GM19455 (cell line): ENCODE data around the gene MTMR8.
A peak's percentile ranks its signal among the peaks of the same experiment; 100 is the strongest.
"Not testable (repeated sequence)": the region's sequence is repeated elsewhere in the genome, so short reads cannot be mapped to it uniquely, and the experiment has no call there.

Source experiments
- ATAC-seq: cut with Tn5 transposase; IDR thresholded peaks from one replicate; pipeline ENCODE4 v1.9.1; 2021; ENCODE audit not compliant: unreplicated experiment

Gene MTMR8

DNA sequence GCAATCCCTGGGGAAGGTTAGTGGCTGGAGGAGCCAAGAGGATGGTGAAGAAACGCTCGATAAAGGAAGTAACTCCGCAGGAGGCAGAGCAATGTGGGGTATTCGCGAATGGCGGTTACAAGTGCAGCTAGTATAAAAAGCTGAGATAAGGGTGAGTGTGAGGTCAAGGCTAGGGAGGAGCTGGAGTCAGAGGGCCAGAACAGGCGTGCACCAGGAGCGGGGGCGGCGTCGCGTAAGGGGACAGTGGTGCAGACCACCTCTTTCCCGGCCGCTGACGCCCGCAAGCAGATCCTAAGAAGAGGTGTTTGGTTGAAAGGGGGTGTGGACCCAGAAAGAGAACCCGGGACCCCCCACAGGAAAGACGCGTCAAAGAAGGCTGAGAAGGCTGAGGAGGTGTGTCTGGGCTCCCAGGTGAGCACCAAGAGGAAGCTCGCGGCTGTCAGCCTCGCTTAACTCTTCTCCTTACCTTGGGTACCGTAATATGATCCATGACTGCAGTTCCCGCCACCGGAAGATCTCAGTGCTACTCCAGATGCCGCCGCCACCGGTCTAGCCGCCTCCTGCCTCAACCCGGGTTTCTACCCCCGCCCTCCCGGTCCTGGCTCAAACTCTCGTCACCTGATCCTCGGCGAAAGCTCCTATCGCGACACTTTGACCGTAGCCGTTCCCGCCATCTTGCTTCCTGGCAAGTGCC lies at the start of gene MTMR8:
Gene MTMR8 (minus strand): TSS at position 579 of the 694 bp plus-strand sequence. CDS start 89 bp downstream, at position 490.
- ATAC-seq: peak; percentile 97

DNA sequence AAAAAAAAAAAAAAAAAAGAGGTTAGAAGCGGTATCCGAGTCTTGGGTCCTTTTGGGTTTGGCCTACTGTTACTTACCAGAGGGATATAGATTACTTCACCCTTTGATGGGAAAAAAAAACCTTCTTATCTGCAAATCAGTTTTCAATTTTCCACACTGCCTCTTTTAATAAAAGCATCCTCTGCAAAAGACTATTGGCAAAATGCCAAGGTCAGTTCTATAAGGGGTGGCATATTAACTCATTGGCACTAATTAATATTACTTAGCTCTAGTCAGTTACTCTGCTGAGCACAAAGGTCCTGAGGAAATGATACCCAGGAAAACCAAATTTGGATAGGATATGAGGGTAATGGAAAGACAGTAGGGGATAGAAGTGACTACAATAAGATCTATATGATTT lies 44.3 kb upstream of the MTMR8 start:
- no peak for ATAC-seq

DNA sequence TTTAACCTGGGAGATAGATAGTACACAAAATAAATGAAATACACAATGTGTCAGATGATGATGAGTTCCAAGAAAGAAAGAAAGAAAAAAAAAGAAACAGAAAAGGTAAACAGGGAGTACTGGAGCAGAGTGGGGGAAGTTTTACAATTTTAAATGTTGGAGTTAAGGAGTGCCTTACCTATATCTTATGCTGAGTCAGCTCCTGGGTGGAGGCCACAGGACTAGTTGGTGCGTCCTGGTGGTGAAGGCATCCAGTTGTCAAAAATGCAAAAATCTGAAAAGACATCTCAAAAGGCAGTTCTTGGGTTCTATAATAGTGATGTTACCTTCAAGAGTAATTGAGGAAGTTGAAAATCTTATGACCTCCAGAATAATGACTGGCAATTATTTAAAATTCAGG lies 42.4 kb upstream of the MTMR8 start:
- ATAC-seq: no peak

DNA sequence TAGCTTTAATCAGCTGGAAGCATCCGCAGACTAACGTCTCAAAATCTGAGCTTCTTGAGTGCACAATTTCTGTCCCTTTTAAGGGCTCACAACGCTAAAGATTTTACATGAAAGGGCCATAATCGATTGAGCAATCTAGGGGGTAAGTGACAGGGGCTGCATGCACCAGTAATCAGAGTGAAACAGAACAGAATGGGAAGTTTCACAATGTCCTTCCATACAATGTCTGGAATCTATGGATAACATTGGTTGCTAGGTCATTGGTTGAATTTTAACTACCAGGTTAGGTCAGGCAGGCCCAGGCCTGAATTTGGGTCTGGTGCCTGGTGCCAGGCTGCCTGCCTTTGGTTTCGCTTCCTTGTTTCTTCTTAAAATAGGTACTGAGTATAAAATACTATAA lies 42.0 kb upstream of the MTMR8 start:
- no peak for ATAC-seq

DNA sequence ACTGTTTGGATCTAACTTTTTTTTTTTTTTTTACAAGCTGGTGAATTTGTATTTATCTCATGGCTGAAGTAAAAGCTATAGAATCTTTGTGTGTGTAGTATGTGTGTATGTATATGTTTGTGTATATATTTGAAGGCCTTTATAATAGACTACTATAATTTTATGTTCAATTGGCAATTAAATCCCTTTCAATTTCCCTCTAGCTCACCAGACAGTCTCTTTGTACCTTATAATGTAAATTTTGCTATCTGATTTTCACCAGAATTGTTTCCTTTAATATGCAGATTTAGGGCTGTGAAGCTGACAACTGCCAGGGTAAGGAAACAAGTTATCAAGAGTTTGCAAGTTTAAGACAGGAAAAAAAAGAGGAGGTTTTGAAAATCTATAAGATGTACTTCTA lies 33.1 kb upstream of the MTMR8 start:
- ATAC-seq: no peak

DNA sequence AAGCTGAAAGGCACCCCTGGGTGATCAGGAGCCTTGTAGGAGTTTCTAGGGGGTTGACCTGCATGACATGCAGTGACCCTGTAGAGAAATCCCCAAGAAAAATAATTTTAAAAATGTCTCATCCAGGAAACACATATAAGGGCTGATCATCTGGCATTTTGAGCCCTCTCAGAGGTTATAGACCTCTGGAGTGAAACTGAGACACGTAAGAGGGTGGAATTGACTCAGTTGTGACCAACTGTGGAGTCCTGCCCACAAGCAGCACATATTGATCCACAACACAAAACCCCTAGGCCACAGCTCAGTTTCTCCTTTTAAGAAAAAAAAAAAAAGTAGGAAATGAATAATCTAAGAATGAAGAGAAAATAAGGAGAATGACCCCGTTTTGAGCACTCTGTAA lies 32.5 kb upstream of the MTMR8 start:
- ATAC-seq: peak; percentile 85

DNA sequence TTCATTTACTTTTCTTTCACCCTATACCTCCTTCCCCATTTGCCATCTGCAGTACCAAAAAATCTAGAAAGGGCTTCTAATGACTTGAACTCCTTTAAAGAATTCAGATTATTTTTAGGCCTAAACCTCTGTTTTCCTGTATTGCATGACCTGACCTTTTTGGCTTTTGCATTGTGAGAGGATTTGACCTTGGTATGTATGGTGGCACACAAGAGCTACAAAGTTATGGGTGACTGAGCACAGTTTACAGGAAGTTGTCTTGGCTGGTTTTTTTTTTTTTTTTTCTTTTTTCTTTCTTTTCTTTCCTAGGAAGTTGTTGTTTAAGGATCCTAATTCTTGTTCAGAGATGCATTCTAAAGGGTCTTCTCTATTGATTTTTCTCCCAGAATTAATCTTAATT lies 32.0 kb upstream of the MTMR8 start:
- peak; percentile 52 for ATAC-seq

DNA sequence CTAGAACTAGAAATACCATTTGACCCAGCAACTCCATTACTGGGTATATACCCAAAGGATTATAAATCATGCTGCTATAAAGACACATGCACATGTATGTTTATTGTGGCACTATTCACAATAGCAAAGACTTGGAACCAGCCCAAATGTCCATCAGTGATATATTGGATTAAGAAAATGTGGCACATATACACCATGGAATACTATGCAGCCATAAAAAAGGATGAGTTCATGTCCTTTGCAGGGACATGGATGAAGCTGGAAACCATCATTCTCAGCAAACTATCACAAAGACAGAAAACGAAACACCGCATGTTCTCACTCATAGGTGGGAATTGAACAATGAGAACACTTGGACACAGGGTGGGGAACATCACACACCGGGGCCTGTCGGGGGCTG lies 14.5 kb upstream of the MTMR8 start:
- not testable (repeated sequence) for ATAC-seq

DNA sequence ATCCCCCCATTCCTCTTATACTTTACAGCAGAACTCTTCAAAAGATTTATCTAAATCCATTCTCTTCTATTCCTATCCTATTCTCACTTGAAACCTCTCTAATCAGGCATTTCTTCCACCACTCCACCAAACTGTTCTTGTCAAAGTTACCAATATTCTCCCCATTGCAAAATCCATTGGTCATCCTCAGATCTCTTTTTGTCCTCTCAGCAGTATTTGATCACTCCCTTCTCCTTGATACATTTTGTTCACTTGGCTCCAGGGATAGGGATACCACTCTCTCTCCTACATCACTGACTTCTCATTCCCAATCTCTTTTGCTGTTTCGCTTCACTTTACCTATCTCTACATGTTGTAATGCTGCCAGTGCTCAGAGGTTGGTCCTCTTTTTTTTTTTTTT lies 2.8 kb upstream of the MTMR8 start:
- no peak for ATAC-seq

DNA sequence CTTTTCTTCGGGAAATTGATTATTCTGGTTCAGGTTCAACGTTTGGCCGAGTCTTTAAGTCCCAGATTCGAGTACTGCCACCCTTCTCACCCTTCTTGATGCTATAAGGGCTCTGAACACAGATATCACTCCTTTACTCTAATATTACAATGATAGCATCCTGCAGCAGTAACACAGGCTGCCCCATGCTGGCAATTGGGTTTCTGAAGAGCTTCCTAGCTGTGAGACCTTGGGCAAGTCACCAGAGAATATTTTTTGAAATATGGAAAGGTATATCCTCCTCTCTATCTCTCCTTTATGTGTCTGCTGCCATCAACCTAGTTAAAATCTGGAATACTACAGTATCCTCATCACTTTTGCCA lies 297 bp upstream of the MTMR8 start:
- ATAC-seq: peak; percentile 10

DNA sequence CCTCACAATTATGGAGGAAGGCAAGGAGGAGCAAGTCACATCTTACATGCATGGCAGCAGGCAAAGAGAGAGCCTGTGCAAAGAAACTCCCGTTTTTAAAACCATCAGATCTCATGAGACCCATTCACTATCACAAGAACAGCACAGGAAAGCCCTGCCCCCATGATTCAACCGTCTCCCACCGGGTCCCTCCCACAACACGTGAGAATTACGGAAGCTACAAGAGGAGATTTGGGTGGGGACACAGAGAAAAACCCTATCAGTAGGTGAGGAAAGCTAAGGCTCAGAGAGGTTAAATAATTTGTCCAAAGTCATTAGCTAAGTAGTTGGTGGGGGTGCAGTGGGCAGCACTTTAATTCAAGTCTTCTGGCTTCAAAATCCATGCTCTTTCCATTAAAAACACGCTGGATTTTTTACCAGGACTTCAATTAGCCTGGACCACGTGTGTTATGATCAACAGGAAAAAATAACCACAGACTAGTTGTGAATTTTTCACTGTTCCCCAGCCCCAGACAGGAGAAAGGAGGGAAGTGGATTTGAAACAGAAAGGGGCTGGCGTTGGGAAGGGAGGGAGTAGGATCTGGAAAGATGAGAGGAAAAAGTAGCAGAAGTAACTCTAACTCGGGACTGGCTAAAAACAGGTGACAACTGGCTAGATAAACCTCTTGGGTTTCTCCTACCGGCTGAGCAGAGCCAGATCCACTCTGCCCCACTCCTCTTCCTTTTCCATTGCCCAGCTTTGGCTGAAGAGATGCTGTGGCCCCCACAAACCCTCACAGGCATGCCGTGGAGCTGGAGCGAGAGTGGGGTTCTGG lies 986 bp downstream of the MTMR8 start:
- peak; percentile 20 for ATAC-seq

DNA sequence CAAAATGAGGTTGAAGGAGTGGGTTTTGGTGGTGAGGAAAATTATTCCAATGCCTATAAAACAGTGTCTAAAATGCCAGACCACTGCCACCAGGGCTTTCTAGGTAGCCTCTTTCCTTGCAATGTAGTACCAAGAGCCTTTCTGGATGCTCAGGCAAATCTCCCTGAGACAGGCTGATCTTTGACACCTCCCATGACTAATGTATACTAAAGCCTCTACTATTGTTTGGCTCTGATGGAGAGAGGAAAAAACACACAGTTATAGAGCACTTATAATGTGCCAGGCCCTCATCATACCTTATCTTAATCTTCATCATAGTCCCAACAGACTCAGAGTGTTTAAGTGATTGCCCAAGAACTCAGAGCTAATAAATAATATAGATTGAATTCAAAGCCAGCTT lies 5.8 kb downstream of the MTMR8 start:
- no peak for ATAC-seq

DNA sequence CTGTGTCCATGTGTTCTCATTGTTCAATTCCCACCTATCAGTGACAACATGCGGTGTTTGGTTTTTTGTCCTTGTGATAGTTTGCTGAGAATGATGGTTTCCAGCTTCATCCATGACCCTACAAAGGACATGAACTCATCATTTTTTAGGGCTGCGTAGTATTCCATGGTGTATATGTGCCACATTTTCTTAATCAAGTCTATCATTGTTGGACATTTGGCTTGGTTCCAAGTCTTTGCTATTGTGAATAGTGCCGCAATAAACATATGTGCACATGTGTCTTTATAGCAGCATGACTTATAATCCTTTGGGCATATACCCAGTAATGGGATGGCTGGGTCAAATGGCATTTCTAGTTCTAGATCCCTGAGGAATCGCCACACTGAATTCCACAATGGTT lies 14.5 kb downstream of the MTMR8 start:
- ATAC-seq: not testable (repeated sequence)

DNA sequence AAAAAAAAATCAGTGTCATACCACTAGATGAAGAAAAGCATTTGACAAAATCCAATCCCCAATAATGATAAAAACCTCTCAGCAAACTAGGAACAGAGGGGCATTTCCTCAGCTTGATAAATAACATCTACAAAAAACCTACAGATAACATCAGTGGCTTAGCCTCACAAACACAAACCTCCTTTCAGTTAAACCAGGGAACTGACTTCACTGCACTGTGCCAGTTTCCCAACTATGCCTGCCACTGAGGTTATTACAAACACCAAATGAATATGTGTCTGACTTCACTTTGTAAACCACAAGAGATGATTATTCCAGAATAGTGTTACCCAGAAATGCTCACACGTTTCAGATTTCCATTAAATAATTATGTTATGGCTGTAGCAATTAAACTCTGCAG lies 15.3 kb downstream of the MTMR8 start:
- no peak for ATAC-seq

DNA sequence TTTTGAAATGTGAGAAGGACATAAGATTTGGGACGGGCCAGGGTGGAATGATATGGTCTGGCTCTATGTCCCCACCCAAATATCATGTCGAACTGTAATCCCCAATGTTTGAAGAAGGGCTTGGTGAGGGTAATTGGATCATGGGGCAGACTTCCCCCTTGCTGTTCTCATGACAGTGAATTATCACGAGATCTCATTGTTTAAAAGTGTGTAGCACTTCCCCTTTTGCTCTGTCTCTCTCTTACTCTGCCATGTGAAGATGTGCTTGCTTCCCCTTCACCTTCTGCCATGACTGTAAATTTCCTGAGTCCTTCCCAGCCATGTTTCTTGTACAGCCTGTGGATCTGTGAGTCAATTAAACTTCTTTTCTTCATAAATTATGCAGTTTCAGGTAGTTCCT lies 17.5 kb downstream of the MTMR8 start:
- no peak for ATAC-seq

DNA sequence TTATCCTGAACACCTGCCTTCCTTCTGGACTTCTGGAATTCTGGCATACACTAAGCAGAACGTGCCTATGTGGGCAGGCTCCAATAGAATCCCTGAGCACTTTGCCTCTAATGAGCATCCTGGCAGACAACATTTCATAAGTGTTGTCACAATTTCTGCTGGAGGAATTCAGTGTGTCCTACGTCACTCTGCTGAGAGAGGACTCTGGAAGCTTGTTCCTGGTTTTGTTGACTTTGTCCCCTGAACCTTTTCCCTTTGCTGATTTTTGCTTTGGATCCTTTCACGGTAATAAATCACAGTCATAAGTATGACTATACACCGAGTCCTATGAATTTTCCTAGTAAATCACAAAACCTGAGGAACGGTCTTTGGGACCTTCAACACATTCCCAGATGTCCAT lies 43.2 kb downstream of the MTMR8 start:
- no peak for ATAC-seq

DNA sequence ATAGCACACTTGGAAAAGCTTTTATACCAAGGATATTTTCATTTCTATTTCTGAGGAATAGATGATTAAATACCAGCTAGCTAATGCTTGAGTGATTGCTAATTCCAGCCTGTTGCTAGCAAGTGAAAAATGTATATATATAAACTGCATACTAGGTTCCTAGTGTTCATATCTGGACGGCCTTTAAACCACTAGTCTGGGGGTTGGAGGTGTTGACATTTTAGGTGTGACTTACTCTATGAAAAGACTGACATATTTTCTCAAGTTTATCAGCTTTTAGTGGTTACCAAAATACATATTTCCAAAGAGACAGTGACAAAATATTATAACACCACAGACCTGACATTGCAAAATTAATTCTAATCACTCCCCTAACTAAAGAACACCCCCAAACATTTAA lies 44.7 kb downstream of the MTMR8 start:
- ATAC-seq: no peak

DNA sequence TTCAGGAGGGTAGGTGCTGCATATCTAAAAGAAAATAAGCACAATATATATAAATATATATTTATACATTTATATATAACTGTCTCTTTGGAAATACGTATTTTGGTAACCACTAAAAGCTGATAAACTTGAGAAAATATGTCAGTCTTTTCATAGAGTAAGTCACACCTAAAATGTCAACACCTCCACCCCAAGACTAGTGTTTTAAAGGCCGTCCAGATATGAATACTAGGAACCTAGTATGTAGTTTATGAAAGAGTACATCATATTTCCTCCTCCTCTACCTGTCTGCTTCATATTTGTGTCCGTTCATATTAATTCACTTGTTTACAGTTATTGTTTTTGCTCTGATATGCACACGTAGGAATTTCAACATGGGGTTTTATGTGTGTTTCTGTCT lies 45.2 kb downstream of the MTMR8 start:
- no peak for ATAC-seq

DNA sequence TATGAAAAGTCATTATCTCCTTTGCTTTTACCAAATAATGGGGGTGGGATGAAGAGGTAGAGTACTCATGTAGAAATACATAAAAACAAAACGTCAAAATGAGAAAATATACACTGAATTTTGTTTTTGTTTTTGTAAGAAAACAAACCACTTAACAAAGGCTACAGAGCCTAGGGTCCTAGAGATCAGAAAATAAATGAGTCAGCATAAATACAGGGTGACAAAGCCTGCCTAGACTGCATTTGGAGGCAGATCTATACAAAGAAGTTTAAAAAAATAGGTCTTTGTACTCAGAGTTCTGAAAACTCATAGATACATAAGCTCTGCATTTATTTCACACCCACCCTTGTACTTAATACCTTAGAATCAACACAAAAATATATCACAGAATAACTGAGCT lies 52.4 kb downstream of the MTMR8 start:
- ATAC-seq: no peak

DNA sequence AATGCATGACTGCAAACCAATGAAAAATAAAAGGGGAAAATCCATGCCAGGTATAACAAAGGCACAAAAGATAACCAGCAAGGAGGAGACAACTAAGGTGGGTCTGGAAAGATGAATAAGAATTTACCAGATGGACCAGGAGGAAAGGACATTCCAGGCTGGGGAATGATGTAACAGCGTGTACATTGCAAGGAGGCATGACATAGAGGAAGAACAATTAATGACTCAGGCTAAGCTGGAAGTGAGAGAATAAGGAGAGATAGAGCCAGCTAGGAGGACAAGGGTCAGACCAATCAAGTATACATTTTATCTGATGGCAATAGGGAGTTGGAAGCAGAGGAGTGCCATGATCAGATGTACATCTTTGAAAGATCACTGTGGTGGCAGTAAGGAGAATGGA lies 57.0 kb downstream of the MTMR8 start:
- no peak for ATAC-seq

DNA sequence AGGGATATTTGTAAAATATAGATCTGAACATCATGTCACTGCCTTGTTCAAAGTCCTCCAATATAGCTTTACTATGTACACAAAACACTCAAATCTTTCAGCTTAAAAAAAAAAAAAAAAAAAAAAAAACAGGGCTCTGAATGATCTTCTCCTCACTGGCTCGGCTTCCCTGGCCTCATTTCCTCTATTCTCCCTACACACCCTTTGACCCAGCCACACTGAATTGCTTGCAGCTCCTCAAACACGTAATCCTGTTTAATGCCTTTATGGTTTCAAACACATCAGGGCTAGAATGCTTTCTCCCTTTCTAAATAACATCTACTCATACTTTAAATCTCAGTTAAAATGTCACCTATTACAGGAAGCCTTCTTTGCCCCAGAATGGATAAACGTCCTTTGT lies 60.8 kb downstream of the MTMR8 start:
- ATAC-seq: no peak

DNA sequence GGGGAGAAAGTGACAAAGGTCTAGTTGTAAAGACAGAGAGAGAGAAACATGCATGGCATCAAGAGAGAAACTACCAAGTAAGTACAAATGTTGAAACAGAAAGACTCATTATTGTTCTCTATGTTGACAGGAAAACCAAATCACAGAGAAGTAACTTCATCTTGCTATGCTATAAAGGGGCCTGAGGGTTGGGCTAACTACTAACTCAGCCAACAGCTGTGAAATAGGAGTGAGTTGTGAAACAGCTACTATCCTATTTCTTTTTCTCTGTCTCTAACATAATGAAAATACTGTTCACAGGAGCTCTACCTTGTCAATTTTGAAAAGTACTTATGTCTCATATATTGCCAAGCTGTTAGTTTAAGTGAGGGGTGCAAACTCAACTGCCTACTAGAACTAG lies 65.0 kb downstream of the MTMR8 start:
- ATAC-seq: no peak

DNA sequence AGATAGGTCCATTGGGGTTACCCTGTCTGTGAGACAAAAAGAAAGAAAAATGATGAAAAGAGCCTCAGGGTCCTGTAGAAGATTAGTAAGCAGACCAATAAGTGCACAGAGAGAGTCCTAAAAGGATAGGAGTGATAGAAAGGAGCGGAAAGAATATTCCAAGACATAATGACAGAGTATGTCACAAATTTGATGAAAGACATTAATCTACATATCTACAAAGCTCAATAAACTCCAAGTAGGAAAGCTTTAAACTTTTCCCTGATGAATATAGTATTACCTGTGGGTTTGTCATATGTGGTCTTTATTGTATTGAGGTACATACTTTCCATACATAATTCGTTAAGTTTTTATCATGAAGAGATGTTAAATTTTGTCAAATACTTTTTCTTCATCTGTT lies 73.7 kb downstream of the MTMR8 start:
- no peak for ATAC-seq
